HG02840 (cell line): ENCODE measurements around the gene UMOD.
"Not testable (repeated sequence)": the region's sequence is repeated elsewhere in the genome, so short reads cannot be mapped to it uniquely, and the experiment has no call there.

Experiments
- ATAC-seq: cut with Tn5 transposase; IDR thresholded peaks from one replicate; pipeline ENCODE4 v1.9.1; 2021; ENCODE audit warnings: mild to moderate bottlenecking, moderate library complexity, moderate number of reproducible peaks; ENCODE audit not compliant: unreplicated experiment, low FRiP score

Gene UMOD

GRCh38 chr16:20323591-20324117, 28.9 kb downstream of the UMOD start:
- ATAC-seq = no peak

- no peak for ATAC-seq
These were observed 29.8 kb downstream of the UMOD start for GRCh38 chr16:20322696-20323095.

- no peak for ATAC-seq
These were observed 30.8 kb downstream of the UMOD start for GRCh38 chr16:20321671-20322070.

GRCh38 chr16:20321051-20321450, 31.5 kb downstream of the UMOD start:
- ATAC-seq = not testable (repeated sequence)

GRCh38 chr16:20320592-20320991, 31.9 kb downstream of the UMOD start:
- no peak for ATAC-seq

GRCh38 chr16:20320178-20320577, 32.3 kb downstream of the UMOD start:
- no peak for ATAC-seq

GRCh38 chr16:20319406-20319805, 33.1 kb downstream of the UMOD start:
- ATAC-seq = no peak

GRCh38 chr16:20318437-20318836, 34.1 kb downstream of the UMOD start:
- ATAC-seq = no peak

- ATAC-seq = no peak
These were observed 34.5 kb downstream of the UMOD start for GRCh38 chr16:20318006-20318405.

- ATAC-seq = no peak
These were observed 35.4 kb downstream of the UMOD start for GRCh38 chr16:20317117-20317516.

- no peak for ATAC-seq
These were observed 35.8 kb downstream of the UMOD start for GRCh38 chr16:20316715-20317114.

- no peak for ATAC-seq
These were observed 36.8 kb downstream of the UMOD start for GRCh38 chr16:20315764-20316163.

- no peak for ATAC-seq
These were observed 37.9 kb downstream of the UMOD start for GRCh38 chr16:20314575-20314974.

- no peak for ATAC-seq
These were observed 38.8 kb downstream of the UMOD start for GRCh38 chr16:20313741-20314140.

GRCh38 chr16:20312536-20313095, 39.9 kb downstream of the UMOD start:
- not testable (repeated sequence) for ATAC-seq

- no peak for ATAC-seq
These were observed 41.0 kb downstream of the UMOD start for GRCh38 chr16:20311548-20311947.

GRCh38 chr16:20310421-20311395, 41.8 kb downstream of the UMOD start:
- no peak for ATAC-seq

- no peak for ATAC-seq
These were observed 42.7 kb downstream of the UMOD start for GRCh38 chr16:20309786-20310185.

- ATAC-seq = no peak
These were observed 43.5 kb downstream of the UMOD start for GRCh38 chr16:20308801-20309590.

GRCh38 chr16:20308266-20308665, 44.2 kb downstream of the UMOD start:
- ATAC-seq = no peak

GRCh38 chr16:20307791-20308190, 44.7 kb downstream of the UMOD start:
- ATAC-seq = no peak
